NCI-H146 treated with DMSO at 0.1 percent for 48 hours (cell line): ENCODE data around the gene PRKCE.

Experiments used
- DNase-seq: peaks from one replicate; lab custom pipeline; 2025; ENCODE audit not compliant: unreplicated experiment; lab: John Stamatoyannopoulos, UW

The PRKCE gene

DNA sequence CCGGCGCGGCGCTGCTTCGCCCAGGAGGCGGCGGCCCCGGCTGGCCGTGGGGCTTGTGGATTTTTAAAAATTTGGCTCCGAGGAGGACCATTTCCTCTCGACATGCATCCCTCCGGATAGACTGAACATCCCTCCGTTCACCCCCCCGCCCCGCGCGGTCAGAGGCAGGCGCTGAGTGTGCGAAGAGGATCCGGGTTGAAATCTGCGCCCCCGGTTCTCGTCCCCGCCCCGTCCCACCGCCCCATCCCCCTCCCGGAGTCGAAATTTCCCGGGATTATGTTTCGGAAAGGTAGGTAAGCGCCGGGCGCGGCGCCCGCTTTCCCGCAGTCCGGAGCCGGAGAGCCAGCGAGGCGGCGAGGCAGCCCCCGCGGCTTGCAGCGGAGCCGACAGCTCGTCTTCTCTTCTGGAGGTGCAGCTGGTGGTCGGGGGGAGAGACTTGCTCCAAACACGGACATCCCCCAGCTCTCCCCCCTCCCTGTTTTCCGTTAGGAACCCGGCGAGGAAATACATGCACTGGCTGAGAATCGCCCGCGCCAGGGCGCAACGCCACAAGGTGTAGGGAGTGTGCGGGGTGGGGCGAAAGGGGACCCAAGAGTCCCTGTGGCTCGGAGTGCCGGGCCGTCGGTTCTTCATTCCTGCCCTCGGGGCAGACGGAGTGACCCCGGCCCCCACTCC, at the start of gene PRKCE:
TSS of gene PRKCE (plus strand) at position 261 of the 675 bp plus-strand sequence.
- no peak for DNase-seq

DNA sequence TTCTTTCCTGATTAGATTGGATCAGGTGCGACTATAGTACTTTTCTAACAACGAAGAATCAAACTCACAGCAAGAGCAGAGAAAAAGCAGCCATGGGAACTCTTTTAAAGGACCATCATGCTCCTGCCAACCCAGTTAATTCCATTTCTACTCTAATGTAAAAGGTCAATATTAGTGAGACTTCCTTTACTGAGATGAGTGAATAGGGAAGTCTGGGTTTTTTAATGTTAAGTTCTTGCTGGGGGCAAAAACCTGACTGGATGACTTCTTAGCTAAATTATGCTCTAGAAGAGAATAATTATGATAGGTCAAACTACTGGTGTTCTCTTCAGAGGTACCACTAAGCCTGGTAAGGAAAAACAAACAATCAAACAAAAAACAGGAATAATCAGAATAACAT, 48.9 kb upstream of the PRKCE start:
- DNase-seq = no peak

DNA sequence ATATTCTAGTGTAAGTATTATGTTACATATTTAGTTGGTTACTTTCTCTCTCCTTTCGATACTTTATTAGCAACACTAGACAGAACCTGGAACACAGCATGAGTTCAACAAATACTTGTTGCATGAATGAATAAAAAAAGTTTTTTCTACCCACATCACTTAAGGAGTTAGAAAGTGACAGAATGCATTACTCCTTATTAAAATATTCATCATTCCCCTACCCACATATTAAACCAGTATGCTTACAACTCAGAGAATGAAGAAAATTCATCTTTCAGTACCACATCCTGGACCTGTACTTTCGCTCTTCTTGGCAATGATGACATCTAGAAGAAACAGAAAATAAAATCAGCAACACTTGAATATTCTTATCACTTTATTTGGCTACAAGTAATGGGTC, 46.4 kb upstream of the PRKCE start:
- no peak for DNase-seq

DNA sequence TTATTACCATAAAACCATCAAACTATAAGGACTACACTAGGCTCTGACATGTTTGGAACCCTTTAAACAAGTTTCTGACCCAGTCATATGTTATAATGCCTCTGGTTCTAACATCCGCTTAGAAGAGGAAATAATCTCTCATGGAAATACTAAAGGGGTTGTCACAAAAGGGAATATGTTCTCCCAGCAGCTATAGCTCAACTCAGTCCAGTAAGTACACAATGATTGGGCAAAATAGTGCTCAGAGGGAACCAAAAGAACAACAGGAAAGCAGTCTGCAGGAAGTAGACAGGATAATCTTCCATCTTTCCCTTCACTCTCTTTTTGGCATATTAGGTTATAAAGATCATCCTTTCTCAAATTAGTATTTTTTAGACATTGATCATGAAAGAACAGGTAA, 44.7 kb upstream of the PRKCE start:
- DNase-seq = no peak

DNA sequence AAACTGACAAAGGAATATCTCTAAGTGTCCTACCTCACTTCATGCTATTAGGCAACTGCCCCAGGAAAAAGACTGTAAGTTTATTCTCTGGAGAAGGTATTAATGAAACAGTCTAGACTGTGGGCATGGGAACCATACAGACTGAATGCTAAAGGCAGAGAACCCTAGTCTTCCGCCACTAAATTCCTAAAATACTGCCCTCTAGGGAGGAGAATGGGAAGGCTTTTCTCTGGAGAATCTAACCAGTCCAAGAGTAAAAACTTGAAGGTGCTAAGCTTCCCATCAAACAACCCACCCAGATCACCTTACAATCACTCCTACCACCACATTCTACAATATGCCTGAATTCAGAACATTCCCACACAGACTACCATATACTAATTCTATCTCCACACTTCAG, 43.8 kb upstream of the PRKCE start:
- no peak for DNase-seq

DNA sequence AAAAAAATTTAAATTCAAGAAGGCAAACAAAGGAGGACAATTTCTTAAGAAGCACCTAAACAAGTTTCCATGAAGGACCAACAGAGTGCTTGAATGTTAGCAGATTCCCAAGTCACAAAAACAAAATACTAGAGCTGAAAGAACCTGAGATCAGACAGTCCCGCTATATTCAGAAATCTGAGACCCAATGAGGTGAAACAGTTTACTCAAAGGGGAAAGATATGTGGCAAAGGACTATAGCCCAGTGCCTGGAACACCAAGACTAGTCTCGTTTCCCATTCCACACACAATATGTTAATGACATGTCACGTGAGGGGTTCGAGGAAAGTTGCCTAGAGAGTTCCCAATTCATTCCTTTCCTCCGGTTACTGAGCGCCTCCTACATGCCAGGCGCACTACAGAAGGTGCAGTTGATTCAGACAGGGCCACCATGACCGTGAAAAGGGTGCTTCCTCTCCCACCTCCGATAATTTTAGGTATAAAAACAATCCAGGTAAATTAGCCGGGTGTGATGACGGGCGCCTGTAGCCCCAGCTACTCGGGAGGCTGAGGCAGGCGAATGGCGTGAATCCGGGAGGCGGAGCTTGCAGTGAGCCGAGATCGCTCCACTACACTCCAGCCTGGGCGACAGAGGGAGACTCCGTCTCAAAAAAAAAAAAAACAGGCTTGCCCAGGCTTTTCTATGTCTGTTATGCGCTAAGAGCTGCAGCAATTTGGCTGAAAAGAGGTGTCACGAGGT, 41.0 kb upstream of the PRKCE start:
- DNase-seq = peak; percentile 71

DNA sequence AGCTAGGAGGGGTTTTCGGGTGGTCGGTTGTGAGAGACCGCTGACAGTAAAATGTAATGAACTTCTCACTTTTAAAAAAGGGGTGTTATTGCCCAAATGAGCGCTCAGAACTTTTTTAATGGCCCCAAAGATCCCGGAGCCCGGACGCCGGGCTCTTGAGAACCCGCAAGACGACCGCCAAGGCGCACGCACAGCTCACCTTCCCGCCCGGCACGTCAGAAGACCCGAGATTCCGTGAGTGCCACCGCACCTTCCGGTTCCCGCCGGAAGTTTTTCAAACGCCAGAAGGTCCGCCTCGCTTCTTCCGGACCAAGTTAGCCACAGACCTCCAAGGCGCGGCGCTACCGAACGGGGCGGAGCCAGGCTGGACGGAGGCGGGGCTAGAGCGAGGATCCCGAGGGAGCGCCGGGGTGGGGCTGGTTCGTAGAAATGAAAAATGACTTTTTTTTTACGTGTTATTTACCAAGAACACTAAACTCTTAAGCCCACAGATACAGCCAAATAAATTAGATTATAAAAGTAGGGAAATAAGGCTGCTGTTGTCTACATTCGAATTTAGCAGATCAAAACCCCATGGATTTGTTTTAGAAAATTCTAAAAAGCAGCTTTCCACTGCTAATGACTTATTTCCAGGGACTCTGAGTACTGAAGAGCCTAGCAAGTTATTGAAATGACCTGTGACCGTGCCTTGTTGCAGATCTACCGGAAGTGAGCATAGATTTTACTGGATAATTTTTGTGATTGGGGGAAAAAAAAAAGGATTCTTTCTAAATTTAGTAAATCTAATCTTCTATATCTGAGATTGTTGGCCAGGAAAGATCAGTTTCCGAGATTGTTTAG, 40.2 kb upstream of the PRKCE start, which contains the start of gene SRBD1:
TSS of gene SRBD1 (minus strand) at position 248 of the 840 bp plus-strand sequence. CDS start 5,826 bp downstream, outside the sequence.
- DNase-seq = peak; percentile 87

DNA sequence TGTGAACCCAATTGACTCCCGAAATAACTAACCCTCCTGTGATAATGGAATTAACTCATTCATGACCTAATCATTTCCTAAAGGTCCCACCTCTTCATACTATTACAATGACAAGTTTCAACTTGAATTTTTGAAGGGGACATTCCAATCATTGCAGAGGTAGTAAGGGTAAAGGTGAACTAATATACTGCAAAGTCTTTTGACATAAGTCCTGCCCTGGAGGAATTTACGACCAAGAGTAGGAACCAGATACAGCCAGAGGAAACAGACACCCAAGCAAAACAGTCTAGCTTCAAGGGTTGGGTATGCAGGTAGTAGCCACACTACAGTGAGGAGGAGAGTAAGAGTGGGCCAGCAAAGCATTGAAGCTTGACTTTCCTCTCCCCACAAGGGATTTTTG, 39.2 kb upstream of the PRKCE start:
- no peak for DNase-seq

DNA sequence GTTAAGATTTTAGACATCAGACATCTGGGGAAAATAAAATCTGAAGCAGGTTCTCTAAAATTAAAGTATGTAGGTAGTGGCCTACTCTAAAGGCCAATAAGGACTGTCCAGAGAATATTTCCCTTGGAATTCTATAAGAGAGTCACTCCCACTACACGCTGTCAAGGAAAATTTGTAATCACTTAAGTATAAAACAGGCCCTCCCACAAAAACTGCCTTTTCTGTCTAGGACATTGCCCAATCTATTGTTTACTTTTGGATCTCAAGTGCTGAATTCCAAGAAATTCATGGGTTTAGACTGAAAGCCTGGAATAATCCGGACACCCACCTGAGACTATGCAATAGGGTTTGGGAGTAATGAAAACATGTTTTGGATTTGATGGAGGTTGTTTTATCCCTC, 38.7 kb upstream of the PRKCE start:
- no peak for DNase-seq

DNA sequence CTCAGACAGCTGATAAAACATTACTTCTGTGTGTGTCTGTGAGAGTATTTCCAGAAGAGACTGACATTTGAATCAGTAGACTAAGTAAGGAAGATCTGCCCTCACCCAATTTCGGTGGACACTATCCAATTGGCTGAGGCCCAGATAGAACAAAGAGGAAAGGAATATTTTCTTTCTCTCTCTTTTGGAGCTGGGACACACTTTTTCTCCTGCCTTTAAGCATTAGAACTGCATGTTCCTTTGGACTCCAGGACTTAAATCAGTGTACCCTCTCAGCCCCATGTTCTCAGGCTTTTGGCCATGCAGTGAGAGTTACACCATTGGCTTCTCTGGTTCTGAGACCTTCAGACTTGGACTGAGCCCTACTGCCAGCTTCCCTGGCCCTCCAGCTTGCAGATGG, 37.1 kb upstream of the PRKCE start:
- DNase-seq = no peak

DNA sequence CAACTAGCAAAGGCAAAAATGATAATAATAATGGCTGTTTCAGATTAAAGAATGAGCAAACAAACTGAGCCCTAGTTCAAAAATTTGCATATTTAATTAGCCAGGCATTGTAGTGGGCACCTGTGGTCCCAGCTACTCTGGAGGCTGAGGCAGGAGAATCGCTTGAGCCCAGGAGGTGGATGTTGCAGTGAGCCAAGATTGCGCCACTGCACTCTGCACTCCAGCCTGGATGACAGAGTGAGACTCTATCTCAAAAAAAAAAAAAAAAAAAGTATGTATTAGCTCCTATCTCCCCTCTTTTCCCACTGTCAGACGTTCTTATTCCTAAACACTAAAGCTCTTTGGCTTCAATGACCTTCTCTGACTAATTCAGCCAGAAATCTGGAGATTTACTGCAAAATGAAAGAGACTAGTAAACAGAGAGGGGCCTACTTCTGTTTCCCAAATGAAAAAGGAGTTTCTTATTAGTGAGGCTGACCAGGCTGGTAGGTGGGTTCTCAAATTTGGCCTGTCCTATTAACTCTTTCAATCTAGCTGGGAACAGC, 36.5 kb upstream of the PRKCE start:
- no peak for DNase-seq

DNA sequence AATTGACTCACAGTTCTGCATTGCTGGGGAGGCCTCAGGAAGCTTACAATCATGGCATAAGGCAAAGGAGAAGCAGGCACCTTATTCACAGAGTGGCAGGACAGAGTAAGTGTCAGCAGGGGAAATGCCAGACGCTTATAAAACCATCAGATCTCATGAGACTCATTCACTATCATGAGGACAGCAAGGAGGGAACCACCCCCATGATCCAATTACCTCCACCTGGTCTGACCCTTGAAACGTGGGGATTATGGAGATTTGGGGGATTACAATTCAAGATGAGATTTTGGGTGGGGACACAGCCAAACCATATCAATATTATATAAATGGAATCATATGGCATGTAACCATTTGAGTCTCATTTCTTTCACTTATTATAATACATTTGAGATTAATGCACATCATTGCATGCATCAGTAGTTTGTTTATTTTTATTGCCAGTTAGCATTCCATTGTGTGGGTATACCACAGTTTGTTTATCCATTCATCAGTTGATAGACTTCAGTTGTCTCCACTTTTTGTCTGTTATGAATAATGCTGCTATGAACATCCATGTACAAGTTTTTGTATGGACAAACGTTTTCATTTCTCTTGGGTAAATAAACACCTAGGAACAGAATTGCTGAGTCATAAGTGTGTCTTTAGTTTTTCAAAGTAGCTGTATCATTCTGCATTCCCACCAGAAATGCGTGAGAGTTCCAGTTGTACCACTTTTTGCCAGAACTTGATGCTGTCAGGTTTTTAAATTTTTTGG, 34.6 kb upstream of the PRKCE start:
- no peak for DNase-seq

DNA sequence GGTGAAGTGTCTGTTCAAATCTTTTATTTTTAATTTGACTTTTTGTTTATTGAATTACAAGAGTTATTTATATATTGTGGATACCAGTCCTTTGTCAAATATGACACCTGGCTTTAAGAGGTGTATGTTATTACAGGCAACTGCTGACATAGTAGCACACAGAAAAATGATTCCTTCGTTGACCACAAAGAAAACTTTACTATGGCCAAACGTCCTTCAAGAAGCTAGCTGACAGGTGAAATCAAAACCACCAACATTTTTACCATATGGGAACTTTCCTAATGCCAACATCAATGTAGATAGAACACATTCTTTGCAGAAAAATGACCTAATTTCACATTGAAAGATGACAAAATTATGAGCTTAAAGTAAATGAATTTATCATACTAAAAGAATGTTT, 34.0 kb upstream of the PRKCE start:
- DNase-seq = no peak

DNA sequence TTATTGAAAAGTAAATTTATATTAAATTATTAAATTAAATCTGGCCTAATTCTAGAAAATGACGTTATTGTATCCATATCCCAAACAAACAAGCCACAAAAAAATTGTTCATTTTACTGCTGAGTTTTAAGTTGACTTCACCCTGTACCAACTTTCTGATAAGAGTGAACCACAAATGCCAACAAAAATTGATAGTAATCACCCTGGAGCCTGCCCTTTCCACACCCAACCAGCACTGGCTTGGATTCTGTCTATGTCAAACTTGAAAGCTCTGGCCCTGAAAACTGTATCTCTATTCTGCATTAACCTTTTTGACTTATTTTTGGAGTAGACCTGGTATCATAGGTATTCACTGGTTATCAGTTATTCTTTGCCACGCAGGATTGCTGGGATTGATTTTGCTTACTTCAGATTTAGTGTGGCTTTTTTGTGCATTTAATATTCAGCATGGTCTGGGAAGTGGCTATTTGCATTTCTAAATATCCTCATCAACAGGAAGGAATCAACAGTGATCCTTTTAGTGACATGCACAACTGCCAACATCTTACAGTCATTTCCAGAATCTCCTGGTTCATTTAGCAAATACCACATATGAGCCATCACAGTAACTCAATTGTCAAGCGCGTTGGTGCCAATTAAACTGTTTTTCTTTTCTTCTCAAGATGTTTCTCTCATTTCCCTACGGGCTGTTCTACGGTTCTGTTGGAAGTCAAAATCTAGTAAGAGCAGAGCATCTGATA, 29.0 kb upstream of the PRKCE start:
- DNase-seq = no peak

DNA sequence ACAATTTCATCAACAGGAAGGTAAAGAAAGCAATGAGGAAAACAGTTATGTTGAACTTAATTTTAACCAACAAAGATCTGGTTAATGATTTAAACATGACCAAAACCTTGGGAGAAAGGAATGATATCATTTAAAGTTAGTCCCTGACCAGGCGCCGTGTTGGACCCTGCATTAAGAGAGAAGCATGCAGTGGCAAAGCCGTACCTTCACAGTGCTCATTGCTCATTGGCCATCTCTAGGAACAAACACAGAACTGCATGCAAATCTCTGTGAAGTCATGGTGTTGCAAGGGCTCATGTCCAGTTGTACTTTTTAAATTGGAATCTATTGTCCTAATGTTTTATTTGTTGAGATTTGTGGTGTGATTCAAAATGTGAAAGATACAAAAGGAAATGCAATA, 28.4 kb upstream of the PRKCE start:
- no peak for DNase-seq

DNA sequence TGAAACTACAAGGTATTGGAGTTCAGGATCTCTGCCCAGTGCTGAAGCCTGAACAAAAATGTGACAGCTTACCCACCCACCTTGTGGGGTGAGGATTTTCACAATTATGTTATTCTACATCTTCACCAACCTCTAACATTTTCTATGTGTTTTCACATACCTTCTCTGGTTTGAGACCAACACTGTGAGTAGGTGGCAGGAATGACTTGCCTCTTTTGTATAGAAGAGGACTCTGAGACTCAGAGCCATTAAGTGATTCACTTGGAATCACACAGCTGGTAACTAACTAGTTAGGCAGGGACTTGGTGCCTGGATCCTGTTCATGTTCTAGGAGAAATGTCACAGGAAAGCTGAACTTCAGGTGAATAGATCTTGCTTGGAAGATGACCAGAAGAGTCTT, 25.7 kb upstream of the PRKCE start:
- peak; percentile 15 for DNase-seq

DNA sequence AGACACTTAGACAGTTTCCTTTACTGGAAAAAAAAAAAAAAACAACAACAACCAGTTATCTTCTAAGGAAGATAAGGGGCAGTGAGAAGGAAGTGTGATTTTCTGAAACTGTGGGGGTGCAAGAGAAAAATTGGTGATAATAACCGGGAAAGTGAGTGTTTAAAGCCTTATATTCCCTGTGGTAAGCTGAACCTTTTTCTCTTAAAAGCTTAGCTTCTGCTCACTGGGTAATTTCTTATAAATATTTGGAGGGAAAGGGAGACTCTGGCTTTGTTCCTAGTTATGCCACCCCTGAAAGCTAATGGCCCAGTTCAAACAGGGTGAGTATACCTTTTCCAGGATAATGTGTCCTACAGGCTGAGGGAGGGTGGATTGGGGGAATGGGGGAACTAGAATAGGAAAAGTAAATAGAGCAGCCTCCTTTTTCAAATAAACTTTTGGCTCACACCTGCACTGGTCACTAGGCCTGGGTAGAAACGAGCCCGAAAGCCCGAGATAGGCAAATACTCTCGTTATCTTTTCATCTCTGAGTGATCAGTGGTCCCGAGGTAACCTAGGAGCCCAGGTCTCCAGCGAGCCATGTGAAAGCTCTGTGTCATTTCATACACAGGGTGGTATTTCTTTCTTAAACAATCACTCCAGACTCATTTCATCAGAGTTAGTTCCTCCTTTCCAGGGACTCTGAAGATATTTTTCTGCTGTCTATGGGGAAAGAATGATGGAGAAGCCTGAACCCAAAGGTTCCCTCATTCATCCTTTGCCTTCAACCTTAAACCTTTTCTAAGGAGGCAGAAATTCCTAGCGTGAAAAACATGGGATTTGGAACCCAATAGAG, 24.9 kb upstream of the PRKCE start:
- DNase-seq = peak; percentile 78

DNA sequence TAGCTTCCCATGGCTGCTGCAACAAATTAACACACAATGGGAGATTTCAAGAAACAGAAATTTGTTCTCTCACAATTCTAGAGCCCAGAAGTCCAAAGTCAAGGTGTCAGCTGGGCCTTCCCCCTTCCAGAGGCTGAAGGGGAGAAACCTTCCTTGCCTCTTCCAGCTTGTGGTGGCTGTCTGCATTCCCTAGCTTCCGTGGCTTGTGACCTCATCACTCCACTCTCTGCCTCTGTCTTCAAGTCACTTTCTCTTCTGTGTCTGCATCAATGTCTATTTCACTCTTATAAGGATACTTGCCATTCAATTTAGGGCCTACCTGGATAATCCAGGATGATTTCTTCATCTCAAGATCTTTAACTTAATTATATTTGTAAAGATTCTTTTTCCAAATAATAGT, 23.6 kb upstream of the PRKCE start:
- DNase-seq = no peak

DNA sequence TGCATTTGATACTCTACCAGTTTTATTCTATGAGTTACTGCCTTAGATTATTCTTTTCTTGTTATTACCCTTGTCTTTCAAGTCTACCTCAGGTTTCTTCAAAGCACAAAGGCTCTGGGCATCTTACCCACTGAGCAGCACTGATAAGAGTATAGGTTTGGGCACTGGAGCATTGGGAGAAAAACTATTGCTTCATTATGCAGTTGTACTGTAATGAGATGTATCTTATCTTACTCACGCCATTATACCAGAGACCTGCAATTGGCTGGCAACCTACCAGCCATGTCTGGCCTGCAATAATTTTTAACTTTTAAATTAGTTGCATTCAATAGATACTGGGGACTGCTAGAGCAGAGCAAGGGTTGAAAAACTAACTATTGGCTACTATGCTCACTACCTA, 21.5 kb upstream of the PRKCE start:
- no peak for DNase-seq
